HG03095 (cell line): ENCODE data around the gene CDC73.

Experiments
- ATAC-seq: cut with Tn5 transposase; IDR thresholded peaks from one replicate; pipeline ENCODE4 v1.9.1; 2021; ENCODE audit warnings: moderate library complexity; ENCODE audit not compliant: unreplicated experiment

CDC73 gene

GRCh38 chr1:193121616-193122593 is at the start of gene CDC73:
CDC73 (plus strand) TSS chr1:193122031; CDS start chr1:193122201, 170 bp downstream.
- ATAC-seq: peak; percentile 90

- ATAC-seq: no peak
Measured at GRCh38 chr1:193077991-193078390, 43.8 kb upstream of the CDC73 start.

- no peak for ATAC-seq
Measured at GRCh38 chr1:193079187-193079586, 42.6 kb upstream of the CDC73 start.

GRCh38 chr1:193083365-193084088 is 38.3 kb upstream of the CDC73 start:
- peak; percentile 98 for ATAC-seq

GRCh38 chr1:193085263-193085662 is 36.6 kb upstream of the CDC73 start:
- ATAC-seq: no peak

- no peak for ATAC-seq
Measured at GRCh38 chr1:193086342-193086741, 35.5 kb upstream of the CDC73 start.

- no peak for ATAC-seq
Measured at GRCh38 chr1:193087893-193088292, 33.9 kb upstream of the CDC73 start.

GRCh38 chr1:193090865-193091264 is 31.0 kb upstream of the CDC73 start:
- no peak for ATAC-seq

- ATAC-seq: no peak
Measured at GRCh38 chr1:193094112-193094511, 27.7 kb upstream of the CDC73 start.

GRCh38 chr1:193102662-193103061 is 19.2 kb upstream of the CDC73 start:
- ATAC-seq: no peak

- ATAC-seq: peak; percentile 1
Measured at GRCh38 chr1:193103759-193104501, 17.9 kb upstream of the CDC73 start.

- peak; percentile 39 for ATAC-seq
Measured at GRCh38 chr1:193104502-193104906, 17.3 kb upstream of the CDC73 start.

GRCh38 chr1:193104907-193105820 is 16.7 kb upstream of the CDC73 start, which contains the start of gene GLRX2:
GLRX2 (minus strand) TSS chr1:193105414; CDS start chr1:193105382, 32 bp downstream.
- ATAC-seq: peak; percentile 94

- ATAC-seq: no peak
Measured at GRCh38 chr1:193105821-193106177, 16.0 kb upstream of the CDC73 start.

GRCh38 chr1:193108471-193108870 is 13.4 kb upstream of the CDC73 start:
- no peak for ATAC-seq

GRCh38 chr1:193109619-193110018 is 12.2 kb upstream of the CDC73 start:
- no peak for ATAC-seq

- no peak for ATAC-seq
Measured at GRCh38 chr1:193110246-193110645, 11.6 kb upstream of the CDC73 start.

GRCh38 chr1:193110864-193111263 is 11.0 kb upstream of the CDC73 start:
- no peak for ATAC-seq

- no peak for ATAC-seq
Measured at GRCh38 chr1:193111641-193112090, 10.2 kb upstream of the CDC73 start.
